Measurements from ENCODE around the gene NUAK2.

DNA sequence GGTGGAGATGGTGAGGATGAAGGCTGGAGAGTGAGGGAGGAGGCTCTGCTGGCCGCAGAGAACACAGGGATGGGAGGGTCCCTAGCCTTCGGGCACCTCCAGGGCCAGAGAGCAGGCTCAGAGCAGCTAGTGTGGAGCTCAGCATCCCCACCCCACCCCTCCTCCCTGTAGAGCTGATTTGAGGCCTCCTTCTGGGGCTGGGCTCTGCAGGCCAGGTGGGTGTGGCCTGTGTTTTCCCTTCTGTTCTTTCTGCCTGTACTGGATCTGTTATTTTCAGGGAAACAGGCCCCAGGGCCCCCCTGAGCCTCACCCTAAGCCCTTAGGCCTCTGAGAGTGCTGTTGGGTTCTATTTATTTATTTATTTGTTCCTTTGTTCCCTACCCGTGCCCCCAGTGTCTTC, 49.0 kb downstream of the NUAK2 start:
- TF ChIP-seq, protein P1, sequence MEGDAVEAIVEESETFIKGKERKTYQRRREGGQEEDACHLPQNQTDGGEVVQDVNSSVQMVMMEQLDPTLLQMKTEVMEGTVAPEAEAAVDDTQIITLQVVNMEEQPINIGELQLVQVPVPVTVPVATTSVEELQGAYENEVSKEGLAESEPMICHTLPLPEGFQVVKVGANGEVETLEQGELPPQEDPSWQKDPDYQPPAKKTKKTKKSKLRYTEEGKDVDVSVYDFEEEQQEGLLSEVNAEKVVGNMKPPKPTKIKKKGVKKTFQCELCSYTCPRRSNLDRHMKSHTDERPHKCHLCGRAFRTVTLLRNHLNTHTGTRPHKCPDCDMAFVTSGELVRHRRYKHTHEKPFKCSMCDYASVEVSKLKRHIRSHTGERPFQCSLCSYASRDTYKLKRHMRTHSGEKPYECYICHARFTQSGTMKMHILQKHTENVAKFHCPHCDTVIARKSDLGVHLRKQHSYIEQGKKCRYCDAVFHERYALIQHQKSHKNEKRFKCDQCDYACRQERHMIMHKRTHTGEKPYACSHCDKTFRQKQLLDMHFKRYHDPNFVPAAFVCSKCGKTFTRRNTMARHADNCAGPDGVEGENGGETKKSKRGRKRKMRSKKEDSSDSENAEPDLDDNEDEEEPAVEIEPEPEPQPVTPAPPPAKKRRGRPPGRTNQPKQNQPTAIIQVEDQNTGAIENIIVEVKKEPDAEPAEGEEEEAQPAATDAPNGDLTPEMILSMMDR (IDR thresholded peaks at IDR 0.05; ENCODE audit: poor library complexity, severe bottlenecking), result no peak
- no peak for TF ChIP-seq REST (IDR thresholded peaks at IDR 0.05; ENCODE audit: borderline replicate concordance)
- no peak for TF ChIP-seq TAF1 (IDR thresholded peaks at IDR 0.05; ENCODE audit: low read depth)
- TF ChIP-seq EP300 (conservative IDR thresholded peaks at IDR 0.05; ENCODE audit: poor library complexity, severe bottlenecking), result no peak
